ENCODE data around the gene SOS2. TPM values are rescaled to one million over a fixed set of nuclear protein-coding genes. Genes with fewer than 3 reads are reported as not detected.

SOS2 gene
- total and polyA plus RNA-seq, 2 donors (not counting 3 experiments of a cell fraction or from before 2014, with no cell fraction given), result 6.7 to 21.3 TPM

- BruUV-seq (replicated peaks), result no TSS peak
Observed at GRCh38 chr14:50254248-50254647, 22.9 kb upstream of the SOS2 start.

More at GRCh38 chr14:50254248-50254647, 22.9 kb upstream of the SOS2 start:
- TF ChIP-seq CTCF (IDR thresholded peaks at IDR 0.05; ENCODE audit: extremely low read depth in 1 of 2, insufficient read depth in 1 of 2, low read depth in 1 of 2, low read length in 2 of 2), result no peak
- TF ChIP-seq FOS (IDR thresholded peaks at IDR 0.05; ENCODE audit: borderline replicate concordance, insufficient read depth, low read length), result no peak
- TF ChIP-seq MYC (IDR thresholded peaks at IDR 0.05; ENCODE audit: low read depth, low read length), result no peak
- Histone ChIP-seq H3K4me3 (replicated peaks in 1 of 3; ENCODE audit: insufficient read depth in 1 of 3, low read depth in 1 of 3, low read length in 3 of 3) (no peak overlapping the region), H3K79me2 (ENCODE audit: control insufficient read depth, insufficient read depth, low read length) (no peaks in the 10 kb centered on the region), H3K27ac (ENCODE audit: insufficient read depth, low read depth, low read length) (no peak overlapping the region), H3K9me1 (replicated peaks; ENCODE audit: control insufficient read depth, extremely low read depth, insufficient read depth, low read length) (no peaks in the 10 kb centered on the region), H3K4me2 (ENCODE audit: insufficient read depth, low read length) (no peak overlapping the region), H3K27me3 (ENCODE audit: control insufficient read depth in 2 of 2, insufficient read depth in 2 of 2, low read length in 2 of 2) (no peaks in the 10 kb centered on the region), H3K36me3 (ENCODE audit: control insufficient read depth in 2 of 2, extremely low read depth in 1 of 2, insufficient read depth in 2 of 2, low read length in 2 of 2) (no peaks in the 10 kb centered on the region), H3K9ac (replicated peaks; ENCODE audit: extremely low read depth, insufficient read depth, low read length) (no peak overlapping the region), H3K4me1 (ENCODE audit: control insufficient read depth, extremely low read depth, insufficient read depth, low read length) (no peaks in the 10 kb centered on the region), H2AFZ (ENCODE audit: low read depth, low read length) (no peak overlapping the region), H4K20me1 (replicated peaks; ENCODE audit: control insufficient read depth, extremely low read depth, insufficient read depth, low read length) (no peaks in the 10 kb centered on the region), H3K9me3 (replicated peaks; ENCODE audit: control insufficient read depth, insufficient read depth, low read length) (no peaks in the 10 kb centered on the region)
- ChIA-PET POLR2A (no interaction called here), CTCF (no interaction called here)
- dilution Hi-C loops (cut with MboI; ENCODE audit: extremely low pct_ligation_motif_present, low sequenced_read_pairs), result no loop called here
- no peak for FAIRE-seq
- no peak for DNase-seq (ENCODE audit: low read depth, low spot score)
- intact Hi-C loops (cut with micrococcal nuclease), result no loop called here
